ENCODE measurements around the gene MBOAT7. TPM values are rescaled to one million over a fixed set of nuclear protein-coding genes. Genes with fewer than 3 reads are reported as not detected.

MBOAT7 gene
- total and polyA plus RNA-seq, 7 experiments from 2014 or later = 11.3 to 79.4 (median 34.5) TPM

DNA sequence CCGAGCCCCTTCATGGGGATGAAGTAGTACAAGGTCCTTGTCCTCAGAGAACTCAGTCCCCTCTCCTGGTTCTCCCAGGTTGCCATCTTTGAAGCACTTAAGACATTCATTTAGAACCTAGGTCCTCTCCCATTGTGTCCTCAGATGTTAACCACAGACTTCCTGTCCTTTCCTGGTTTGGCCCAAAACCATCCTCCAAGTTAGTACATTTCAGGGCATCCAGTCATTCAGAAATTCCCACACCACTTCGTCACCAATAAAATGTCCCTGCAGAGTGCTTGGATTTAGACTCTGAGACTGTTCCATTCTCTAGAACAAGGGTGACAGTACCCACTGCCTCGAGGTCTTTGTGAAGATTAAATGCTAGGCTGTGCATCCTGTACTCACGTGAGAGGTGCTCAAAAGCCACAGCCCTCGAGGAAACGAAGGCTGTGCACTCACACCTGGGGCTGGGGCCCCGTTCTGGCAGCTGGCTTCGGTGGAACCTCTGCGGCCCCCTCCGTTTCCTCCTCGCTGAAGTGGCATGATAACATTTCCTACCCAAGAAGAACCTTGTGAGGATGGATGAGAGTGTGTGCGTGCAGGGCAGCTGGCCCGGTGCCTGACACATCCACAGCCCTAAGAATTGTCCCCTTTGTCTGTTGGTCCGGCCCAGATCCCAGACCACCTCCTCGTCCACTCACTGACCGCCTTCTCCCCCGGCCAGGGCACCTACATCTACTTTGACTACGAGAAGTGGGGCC lies 34.6 kb downstream of the MBOAT7 start:
- Histone ChIP-seq H3K4me1 (ENCODE audit: control insufficient read depth in 2 of 2, insufficient read depth in 2 of 2, low read length in 2 of 2) (peaks cover 27 to 44% of the 10 kb centered on the region in 2 donors), H3K27ac (ENCODE audit: low read depth, low read length) (peak overlapping the region; percentile 52), H3K36me3 (ENCODE audit: control insufficient read depth in 2 of 3, insufficient read depth in 3 of 3, low read length in 3 of 3) (peaks cover 10 to 90% (median 37%) of the 10 kb centered on the region in 3 experiments), H3K9me3 (ENCODE audit: control insufficient read depth in 2 of 3, low read length in 3 of 3) (no peaks in the 10 kb centered on the region), H3K4me3 (ENCODE audit: low read length) (peak overlapping the region; percentile 6), H3K27me3 (ENCODE audit: control insufficient read depth in 2 of 2, insufficient read depth in 2 of 2, low read length in 2 of 2) (no peaks in the 10 kb centered on the region)
- POLR2A ChIA-PET = interaction anchor here (2.0 to 11.2 kb wide), 2 partner anchors 14 to 35 kb away, joined by 7 to 173 read pairs; partner anchors contain the start of genes CNOT3 and MBOAT7
- Mint-ChIP-seq H3K4me1 (peaks cover 29 to 63% (median 55%) of the 10 kb centered on the region in 7 donors), H3K9me3 (peaks cover 0 to 9% (median 0%) of the 10 kb centered on the region in 11 donors), H3K27ac (peak overlapping the region; percentile 65 to 96 (median 85)), H3K36me3 (peaks cover 13 to 38% (median 24%) of the 10 kb centered on the region in 5 donors), H3K4me3 (peak overlapping the region; percentile 47 to 78 (median 67)), H3K27me3 (no peaks in the 10 kb centered on the region)
- DNase-seq (peak in 7 of 9 donors; percentile 61 to 79 (median 72)), ATAC-seq (no peak)
- CTCF ChIA-PET = interaction anchor here (1.0 kb wide), 1 partner anchor 18 kb away, joined by 4 read pairs; no protein-coding TSS in a partner anchor
- intact Hi-C loops (cut with micrococcal nuclease) = no loop called here

DNA sequence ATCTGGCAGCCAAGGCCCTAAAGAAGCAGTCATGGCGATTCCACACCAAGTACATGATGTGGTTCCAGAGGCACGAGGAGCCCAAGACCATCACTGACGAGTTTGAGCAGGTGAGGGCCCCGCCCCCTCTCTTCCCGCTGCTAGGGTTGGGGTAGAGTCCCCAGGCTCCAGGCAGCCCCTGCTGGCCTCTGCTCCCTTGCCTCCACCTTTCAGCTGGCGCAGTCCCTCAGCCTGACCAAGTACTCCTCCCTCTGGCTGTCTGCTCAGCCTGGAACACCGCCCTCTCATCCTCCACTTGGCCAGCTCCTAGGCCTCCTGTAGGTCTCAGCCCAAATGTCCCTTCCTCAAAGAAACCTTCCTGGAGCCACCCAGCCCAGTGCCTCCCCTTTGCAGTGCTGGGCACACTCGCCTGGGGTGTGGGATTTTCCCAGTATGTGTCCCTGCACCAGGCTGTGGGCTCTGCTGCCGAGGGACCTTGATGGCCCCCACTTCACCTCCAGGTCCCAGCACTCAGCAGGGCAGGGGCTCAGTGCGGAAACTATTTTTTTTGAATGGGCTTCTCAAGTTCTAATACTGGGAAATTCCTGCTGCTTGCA lies 35.6 kb downstream of the MBOAT7 start:
- peaks cover 24 to 43% of the 10 kb centered on the region in 2 donors for H3K4me1 ChIP-seq (ENCODE audit: control insufficient read depth in 2 of 2, insufficient read depth in 2 of 2, low read length in 2 of 2)
- POLR2A ChIA-PET = interaction anchor here (11.2 kb wide), 1 partner anchor 13 kb away, joined by 173 read pairs; the partner anchor contains the start of gene CNOT3
- Mint-ChIP-seq H3K4me3 (peak overlapping the region in 6 of 10 donors; percentile 21 to 78 (median 68)), H3K36me3 (peaks cover 14 to 43% (median 27%) of the 10 kb centered on the region in 5 donors), H3K4me1 (peaks cover 29 to 54% (median 50%) of the 10 kb centered on the region in 7 donors), H3K9me3 (peaks cover 0 to 6% (median 0%) of the 10 kb centered on the region in 11 donors), H3K27ac (peak overlapping the region; percentile 31 to 96 (median 85)), H3K27me3 (no peaks in the 10 kb centered on the region)
- no peaks in the 10 kb centered on the region for H3K27me3 ChIP-seq (ENCODE audit: control insufficient read depth in 2 of 2, insufficient read depth in 2 of 2, low read length in 2 of 2)
- H3K9me3 ChIP-seq (ENCODE audit: control insufficient read depth in 2 of 3, low read length in 3 of 3) = no peaks in the 10 kb centered on the region
- intact Hi-C loops (cut with micrococcal nuclease) = no loop called here
- H3K36me3 ChIP-seq (ENCODE audit: control insufficient read depth in 2 of 3, insufficient read depth in 3 of 3, low read length in 3 of 3) = peaks cover 10 to 95% (median 41%) of the 10 kb centered on the region in 3 experiments
- CTCF ChIA-PET = no interaction called here
- no peak overlapping the region for H3K4me3 ChIP-seq (ENCODE audit: low read length)
- DNase-seq (no peak), ATAC-seq (no peak)
- peak overlapping the region; percentile 52 for H3K27ac ChIP-seq (ENCODE audit: low read depth, low read length)

DNA sequence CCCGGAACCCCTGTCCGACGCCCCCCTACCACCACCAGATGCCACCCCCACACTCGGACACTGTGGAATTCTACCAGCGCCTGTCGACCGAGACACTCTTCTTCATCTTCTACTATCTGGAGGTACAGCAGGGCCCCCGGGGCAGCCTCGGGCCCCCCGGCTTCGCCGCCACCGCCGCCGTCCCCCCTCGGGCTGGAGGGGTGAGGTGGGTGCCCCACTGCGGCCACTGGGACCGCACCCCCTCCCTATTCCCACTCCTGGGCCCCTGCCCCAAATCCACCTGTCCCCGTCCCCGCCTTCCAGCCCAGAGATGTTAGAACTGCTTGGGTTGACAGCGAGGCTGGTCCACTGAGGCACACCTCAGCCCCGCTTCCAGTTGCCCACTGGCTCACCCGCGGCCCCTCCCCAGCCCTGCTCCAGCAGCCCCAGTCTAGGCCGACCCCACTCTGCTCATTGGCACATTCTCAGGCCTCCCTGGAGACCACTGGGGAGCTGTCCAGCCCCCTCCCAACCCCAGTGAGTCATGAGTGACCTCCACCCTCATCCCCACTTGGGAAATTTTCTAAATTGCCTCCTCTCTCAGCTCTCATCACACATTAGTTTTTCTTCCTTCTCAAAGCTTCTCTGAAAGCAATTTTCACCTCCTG lies 36.4 kb downstream of the MBOAT7 start:
- intact Hi-C loops (cut with micrococcal nuclease) = no loop called here
- peak overlapping the region in 2 of 10 donors; percentile 36 to 39 for H3K4me3 Mint-ChIP-seq
- peaks cover 0 to 3% (median 0%) of the 10 kb centered on the region in 11 donors for H3K9me3 Mint-ChIP-seq
- CTCF ChIA-PET = no interaction called here
- peaks cover 15 to 34% of the 10 kb centered on the region in 2 donors for H3K4me1 ChIP-seq (ENCODE audit: control insufficient read depth in 2 of 2, insufficient read depth in 2 of 2, low read length in 2 of 2)
- H3K36me3 ChIP-seq (ENCODE audit: control insufficient read depth in 2 of 3, insufficient read depth in 3 of 3, low read length in 3 of 3) = peaks cover 10 to 100% (median 38%) of the 10 kb centered on the region in 3 experiments
- no peak overlapping the region for H3K4me3 ChIP-seq (ENCODE audit: low read length)
- H3K4me1 Mint-ChIP-seq = peaks cover 22 to 46% (median 42%) of the 10 kb centered on the region in 7 donors
- H3K36me3 Mint-ChIP-seq = peaks cover 14 to 39% (median 28%) of the 10 kb centered on the region in 5 donors
- peak overlapping the region; percentile 52 for H3K27ac ChIP-seq (ENCODE audit: low read depth, low read length)
- POLR2A ChIA-PET = interaction anchor here (0.6 to 11.2 kb wide), 2 partner anchors 12 to 59 kb away, joined by 3 to 173 read pairs; partner anchors contain the start of gene CNOT3
- DNase-seq = no peak
- H3K9me3 ChIP-seq (ENCODE audit: control insufficient read depth in 2 of 3, low read length in 3 of 3) = no peaks in the 10 kb centered on the region
- no peaks in the 10 kb centered on the region for H3K27me3 Mint-ChIP-seq
- no peaks in the 10 kb centered on the region for H3K27me3 ChIP-seq (ENCODE audit: control insufficient read depth in 2 of 2, insufficient read depth in 2 of 2, low read length in 2 of 2)
- ATAC-seq = no peak
- peak overlapping the region in 3 of 9 donors; percentile 23 to 91 (median 86) for H3K27ac Mint-ChIP-seq

DNA sequence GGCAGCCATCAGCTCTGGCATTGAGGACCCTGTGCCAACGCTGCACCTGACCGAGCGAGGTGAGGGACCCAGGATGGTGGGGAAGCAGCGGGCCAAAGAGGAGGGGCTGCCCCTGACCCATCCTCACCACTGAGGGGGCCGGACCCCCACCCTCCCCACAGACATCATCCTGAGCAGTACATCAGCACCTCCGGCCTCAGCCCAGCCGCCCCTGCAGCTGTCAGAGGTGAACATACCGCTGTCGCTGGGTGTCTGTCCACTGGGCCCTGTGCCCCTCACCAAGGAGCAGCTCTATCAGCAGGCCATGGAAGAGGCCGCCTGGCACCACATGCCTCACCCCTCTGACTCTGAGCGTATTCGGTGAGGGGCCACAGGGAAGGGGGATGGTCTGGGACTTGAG lies 37.1 kb downstream of the MBOAT7 start:
- H3K9me3 ChIP-seq (ENCODE audit: control insufficient read depth in 2 of 3, low read length in 3 of 3) = no peaks in the 10 kb centered on the region
- H3K4me1 ChIP-seq (ENCODE audit: control insufficient read depth in 2 of 2, insufficient read depth in 2 of 2, low read length in 2 of 2) = peaks cover 15 to 32% of the 10 kb centered on the region in 2 donors
- H3K4me3 Mint-ChIP-seq = no peak overlapping the region
- peaks cover 14 to 43% (median 28%) of the 10 kb centered on the region in 5 donors for H3K36me3 Mint-ChIP-seq
- H3K4me1 Mint-ChIP-seq = peaks cover 22 to 44% (median 41%) of the 10 kb centered on the region in 7 donors
- peaks cover 0 to 2% (median 0%) of the 10 kb centered on the region in 11 donors for H3K9me3 Mint-ChIP-seq
- H3K27me3 Mint-ChIP-seq = no peaks in the 10 kb centered on the region
- no peaks in the 10 kb centered on the region for H3K27me3 ChIP-seq (ENCODE audit: control insufficient read depth in 2 of 2, insufficient read depth in 2 of 2, low read length in 2 of 2)
- CTCF ChIA-PET = no interaction called here
- POLR2A ChIA-PET = interaction anchor here (11.2 kb wide), 1 partner anchor 12 kb away, joined by 173 read pairs; the partner anchor contains the start of gene CNOT3
- intact Hi-C loops (cut with micrococcal nuclease) = no loop called here
- H3K36me3 ChIP-seq (ENCODE audit: control insufficient read depth in 2 of 3, insufficient read depth in 3 of 3, low read length in 3 of 3) = peaks cover 10 to 100% (median 37%) of the 10 kb centered on the region in 3 experiments
- no peak overlapping the region for H3K27ac ChIP-seq (ENCODE audit: low read depth, low read length)
- H3K27ac Mint-ChIP-seq = peak overlapping the region in 1 of 9 donors; percentile 78
- H3K4me3 ChIP-seq (ENCODE audit: low read length) = no peak overlapping the region
- ATAC-seq (no peak), DNase-seq (no peak)

DNA sequence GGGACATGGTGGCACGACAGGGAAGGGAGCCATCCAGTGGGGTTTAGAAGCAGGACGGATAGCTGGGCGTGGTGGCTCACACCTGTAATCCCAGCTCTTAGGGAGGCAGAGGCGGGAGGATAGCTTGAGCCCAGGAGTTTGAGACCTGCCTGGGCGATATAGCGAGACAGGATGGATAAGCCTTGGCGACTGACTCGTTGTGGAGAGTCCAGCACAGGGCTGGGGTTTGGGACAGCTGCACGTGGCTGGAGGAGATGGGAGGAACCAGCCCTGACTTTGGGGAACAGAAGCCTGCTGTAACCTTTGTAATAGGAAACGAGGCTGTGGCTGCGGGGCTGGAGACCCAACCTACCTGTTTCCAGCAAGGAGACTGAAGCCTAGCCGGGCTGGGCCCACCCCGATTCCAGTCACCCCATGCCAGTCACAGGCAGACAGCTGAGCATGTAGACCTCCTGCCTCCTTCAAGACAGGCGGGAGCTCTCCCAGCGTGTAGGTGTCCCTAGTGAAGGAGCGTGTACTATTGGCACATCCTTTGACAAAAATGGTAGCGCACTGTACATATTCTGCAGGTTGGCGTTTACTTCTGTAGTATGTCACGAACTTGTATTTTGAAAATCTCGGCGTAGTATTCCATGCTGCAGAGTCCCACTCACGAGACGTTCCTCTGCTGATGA lies 37.9 kb downstream of the MBOAT7 start:
- Histone ChIP-seq H3K4me3 (ENCODE audit: low read length) (no peak overlapping the region), H3K36me3 (ENCODE audit: control insufficient read depth in 2 of 3, insufficient read depth in 3 of 3, low read length in 3 of 3) (peaks cover 8 to 100% (median 40%) of the 10 kb centered on the region in 3 experiments), H3K4me1 (ENCODE audit: control insufficient read depth in 2 of 2, insufficient read depth in 2 of 2, low read length in 2 of 2) (peaks cover 15 to 32% of the 10 kb centered on the region in 2 donors), H3K27ac (ENCODE audit: low read depth, low read length) (no peak overlapping the region), H3K27me3 (ENCODE audit: control insufficient read depth in 2 of 2, insufficient read depth in 2 of 2, low read length in 2 of 2) (no peaks in the 10 kb centered on the region), H3K9me3 (ENCODE audit: control insufficient read depth in 2 of 3, low read length in 3 of 3) (no peaks in the 10 kb centered on the region)
- Mint-ChIP-seq H3K27me3 (no peaks in the 10 kb centered on the region), H3K36me3 (peaks cover 9 to 44% (median 24%) of the 10 kb centered on the region in 5 donors), H3K9me3 (peaks cover 0 to 2% (median 0%) of the 10 kb centered on the region in 11 donors), H3K4me3 (no peak overlapping the region), H3K27ac (peak overlapping the region in 3 of 9 donors; percentile 21 to 64 (median 36)), H3K4me1 (peaks cover 18 to 37% (median 35%) of the 10 kb centered on the region in 7 donors)
- ChIA-PET CTCF (no interaction called here), POLR2A (interaction anchor here (0.5 to 11.2 kb wide), 2 partner anchors 11 to 36 kb away, joined by 3 to 173 read pairs; partner anchors contain the start of genes CNOT3 and TFPT)
- DNase-seq (no peak), ATAC-seq (no peak)
- intact Hi-C loops (cut with micrococcal nuclease) = no loop called here
